Measurements from ENCODE around the gene DNAAF2.

- TF ChIP-seq CTCF (IDR thresholded peaks at IDR 0.05), result no peak
- TF ChIP-seq POLR2A (IDR thresholded peaks at IDR 0.05), result no peak
Observed at GRCh38 chr14:49621114-49621881, 13.7 kb downstream of the DNAAF2 start.
